Nephron progenitor cell (in vitro differentiated cells): ENCODE results near the gene TRIM44.
A peak's percentile ranks its signal among the peaks of the same experiment; 100 is the strongest.
"Not testable (repeated sequence)": the region's sequence is repeated elsewhere in the genome, so short reads cannot be mapped to it uniquely, and the experiment has no call there.

Source experiments
- DNase-seq: peaks from one replicate; pipeline ENCODE4 v3.0.0; 2021
- H3K27ac Mint-ChIP-seq: 2 replicates; pipeline ENCODE4 v1.8.0; 2021; ENCODE audit warnings: mild to moderate bottlenecking, moderate library complexity, mixed read lengths
- H3K27me3 Mint-ChIP-seq: 2 replicates; pipeline ENCODE4 v1.8.0; 2021; ENCODE audit warnings: mild to moderate bottlenecking, low read depth, mixed read lengths; ENCODE audit not compliant: poor library complexity
- H3K36me3 Mint-ChIP-seq: 2 replicates; pipeline ENCODE4 v1.8.0; 2021; ENCODE audit warnings: low read depth, mixed read lengths
- H3K4me1 Mint-ChIP-seq: 2 replicates; pipeline ENCODE4 v1.8.0; 2021; ENCODE audit warnings: mixed read lengths
- H3K4me3 Mint-ChIP-seq: 2 replicates; pipeline ENCODE4 v1.8.0; 2021; ENCODE audit warnings: mild to moderate bottlenecking, moderate library complexity, mixed read lengths
- H3K9me3 Mint-ChIP-seq: 2 replicates; pipeline ENCODE4 v1.8.0; 2021; ENCODE audit warnings: mild to moderate bottlenecking, moderate library complexity, mixed read lengths
- TF ChIP-seq, protein P1 (sequence below): fragments of 200-600 bp; sonication (generic); IDR thresholded peaks from 2 replicates; pipeline ENCODE4 v1.5.0; 2021; ENCODE audit warnings: antibody characterized with exemption

The TRIM44 gene

DNA sequence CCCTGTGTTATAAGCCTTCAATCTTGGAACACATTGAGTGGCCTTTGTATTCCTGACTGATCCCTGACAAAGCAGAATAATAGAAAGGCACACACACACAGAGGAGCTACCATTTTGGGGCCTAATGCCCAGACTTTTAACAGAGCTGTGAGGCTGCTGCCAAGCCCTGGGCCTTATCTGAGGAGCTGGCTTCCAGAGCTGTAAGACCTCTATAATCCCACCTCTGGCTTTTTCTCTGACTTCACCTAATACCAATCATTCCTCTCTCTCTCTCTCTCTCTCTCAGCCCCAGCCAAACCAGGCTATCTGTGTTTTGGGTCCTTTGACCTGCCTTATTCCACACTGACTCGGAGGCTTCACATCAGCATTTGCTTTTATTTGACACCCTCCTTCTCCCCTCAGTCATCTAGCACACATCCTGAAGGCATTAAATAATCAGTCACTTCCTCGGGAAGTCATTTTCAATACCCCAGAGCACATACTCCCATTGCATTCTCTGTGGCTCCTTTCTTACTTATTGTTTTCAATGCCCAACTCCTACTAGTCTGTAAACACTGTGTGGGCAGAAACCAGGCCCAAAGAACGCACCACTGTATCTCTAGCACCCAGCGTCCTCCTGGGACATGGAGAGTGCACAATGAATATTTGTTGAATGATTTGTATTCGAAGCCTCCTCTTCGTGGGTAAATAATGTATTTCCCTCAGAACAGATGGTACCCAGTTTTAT, 21.2 kb upstream of the TRIM44 start:
- TF ChIP-seq, protein P1, sequence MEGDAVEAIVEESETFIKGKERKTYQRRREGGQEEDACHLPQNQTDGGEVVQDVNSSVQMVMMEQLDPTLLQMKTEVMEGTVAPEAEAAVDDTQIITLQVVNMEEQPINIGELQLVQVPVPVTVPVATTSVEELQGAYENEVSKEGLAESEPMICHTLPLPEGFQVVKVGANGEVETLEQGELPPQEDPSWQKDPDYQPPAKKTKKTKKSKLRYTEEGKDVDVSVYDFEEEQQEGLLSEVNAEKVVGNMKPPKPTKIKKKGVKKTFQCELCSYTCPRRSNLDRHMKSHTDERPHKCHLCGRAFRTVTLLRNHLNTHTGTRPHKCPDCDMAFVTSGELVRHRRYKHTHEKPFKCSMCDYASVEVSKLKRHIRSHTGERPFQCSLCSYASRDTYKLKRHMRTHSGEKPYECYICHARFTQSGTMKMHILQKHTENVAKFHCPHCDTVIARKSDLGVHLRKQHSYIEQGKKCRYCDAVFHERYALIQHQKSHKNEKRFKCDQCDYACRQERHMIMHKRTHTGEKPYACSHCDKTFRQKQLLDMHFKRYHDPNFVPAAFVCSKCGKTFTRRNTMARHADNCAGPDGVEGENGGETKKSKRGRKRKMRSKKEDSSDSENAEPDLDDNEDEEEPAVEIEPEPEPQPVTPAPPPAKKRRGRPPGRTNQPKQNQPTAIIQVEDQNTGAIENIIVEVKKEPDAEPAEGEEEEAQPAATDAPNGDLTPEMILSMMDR = no peak
- DNase-seq = no peak
- Mint-ChIP-seq H3K27me3 (peaks cover 19% of the 10 kb centered on the region), H3K4me1 (peaks cover 30% of the 10 kb centered on the region), H3K4me3 (no peak overlapping the region), H3K9me3 (no peaks in the 10 kb centered on the region), H3K27ac (peak overlapping the region; percentile 1), H3K36me3 (no peaks in the 10 kb centered on the region)

DNA sequence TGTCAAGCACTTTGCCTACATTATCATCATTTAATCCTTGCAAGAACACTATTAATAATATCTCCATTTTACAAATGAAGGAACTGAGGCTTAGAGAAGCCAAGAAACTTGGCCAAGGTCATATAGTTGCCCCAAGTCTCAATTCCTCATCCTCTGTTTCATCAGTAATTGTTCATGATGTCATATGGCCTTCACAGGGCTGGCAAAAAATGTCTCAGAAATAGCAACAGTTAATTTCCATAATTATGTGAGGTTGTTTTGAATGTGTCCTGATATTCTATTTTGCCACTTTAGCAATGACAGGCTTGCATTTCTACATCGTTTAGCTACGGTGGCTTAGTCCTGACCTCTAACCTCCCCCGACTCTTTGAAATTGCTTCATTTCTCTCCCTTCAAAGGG, 20.6 kb upstream of the TRIM44 start:
- Mint-ChIP-seq H3K27ac (peak overlapping the region; percentile 1), H3K9me3 (no peaks in the 10 kb centered on the region), H3K36me3 (no peaks in the 10 kb centered on the region), H3K4me1 (peaks cover 30% of the 10 kb centered on the region), H3K4me3 (no peak overlapping the region), H3K27me3 (peaks cover 16% of the 10 kb centered on the region)
- no peak for DNase-seq
- TF ChIP-seq, protein P1 = no peak

DNA sequence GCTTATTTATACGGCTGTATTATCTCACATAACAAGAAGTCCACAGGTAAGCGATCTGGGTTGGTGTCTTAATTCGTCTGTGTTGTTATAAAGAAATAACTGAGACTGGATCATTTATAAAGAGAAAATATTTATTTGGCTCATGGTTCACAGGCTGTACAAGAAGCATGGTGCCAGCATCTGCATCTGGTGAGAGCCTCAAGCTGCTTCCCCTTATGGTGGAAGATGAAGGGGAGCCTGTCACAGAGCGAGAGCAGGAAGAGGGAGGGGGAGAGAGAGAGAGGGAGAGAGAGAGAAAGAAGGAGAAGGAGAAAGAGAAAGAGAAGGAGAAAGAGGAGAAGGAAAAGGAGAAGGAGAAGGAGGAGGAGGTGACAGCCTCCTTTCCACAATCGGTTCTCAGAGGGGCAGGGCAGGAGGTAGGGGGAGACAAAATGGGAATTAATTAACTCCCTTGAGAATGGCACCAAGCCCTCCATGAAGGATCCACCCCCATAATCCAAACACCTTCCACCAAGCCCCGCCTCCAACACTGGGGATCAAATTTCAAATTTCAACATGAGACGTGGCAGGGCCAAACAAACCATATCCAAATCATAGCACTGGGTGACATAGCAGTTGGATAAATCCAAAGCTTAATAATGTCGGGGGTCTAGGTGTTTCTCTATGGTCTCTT, 15.0 kb upstream of the TRIM44 start:
- TF ChIP-seq, protein P1 = no peak
- Mint-ChIP-seq H3K9me3 (no peaks in the 10 kb centered on the region), H3K4me3 (no peak overlapping the region), H3K36me3 (no peaks in the 10 kb centered on the region), H3K27ac (no peak overlapping the region), H3K27me3 (peaks cover 13% of the 10 kb centered on the region), H3K4me1 (peaks cover 6% of the 10 kb centered on the region)
- DNase-seq = no peak

DNA sequence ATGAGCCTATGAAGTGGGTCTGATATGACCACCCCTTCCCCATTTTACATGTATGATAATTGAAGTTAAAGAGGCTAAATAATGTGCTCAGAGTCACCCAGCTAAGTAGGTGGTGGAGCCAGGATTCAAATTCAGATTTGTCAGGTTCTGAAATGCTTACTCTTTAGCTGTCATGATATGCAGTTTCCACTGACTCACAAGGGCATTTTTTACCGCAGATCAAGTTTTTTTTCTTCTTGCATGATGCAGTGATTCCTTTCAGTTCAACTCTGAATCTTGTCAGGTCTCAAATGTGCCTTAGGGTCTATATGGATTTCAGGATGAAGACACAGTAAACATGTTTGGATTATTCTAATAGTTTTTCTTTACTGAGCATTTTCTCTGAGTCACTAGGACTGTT, 12.6 kb upstream of the TRIM44 start:
- Mint-ChIP-seq H3K27ac (no peak overlapping the region), H3K4me3 (no peak overlapping the region), H3K4me1 (peaks cover 13% of the 10 kb centered on the region), H3K27me3 (peaks cover 19% of the 10 kb centered on the region), H3K36me3 (no peaks in the 10 kb centered on the region), H3K9me3 (no peaks in the 10 kb centered on the region)
- no peak for DNase-seq
- TF ChIP-seq, protein P1 = no peak

DNA sequence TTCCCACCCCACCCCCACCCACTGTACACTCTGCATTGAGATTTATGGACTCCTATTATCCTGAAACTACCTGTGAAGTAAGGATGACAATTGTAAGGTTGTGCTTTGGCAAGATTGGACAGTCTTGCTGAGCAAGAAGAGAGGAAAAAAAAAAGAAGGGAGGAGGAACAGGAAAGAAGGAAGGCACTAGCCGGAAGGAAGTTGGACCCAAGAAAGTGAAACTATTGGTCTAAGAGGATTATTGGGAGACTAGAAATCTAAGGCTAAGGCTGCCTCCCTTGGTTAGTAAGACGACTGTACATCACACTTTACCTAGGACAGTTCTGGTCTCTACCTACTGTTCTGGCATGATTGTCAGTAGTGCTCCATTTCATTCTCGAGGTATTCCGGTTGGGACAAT, 12.1 kb upstream of the TRIM44 start:
- Mint-ChIP-seq H3K4me3 (no peak overlapping the region), H3K36me3 (no peaks in the 10 kb centered on the region), H3K9me3 (no peaks in the 10 kb centered on the region), H3K27me3 (peaks cover 21% of the 10 kb centered on the region), H3K4me1 (peaks cover 17% of the 10 kb centered on the region), H3K27ac (no peak overlapping the region)
- no peak for DNase-seq
- TF ChIP-seq, protein P1 = no peak

DNA sequence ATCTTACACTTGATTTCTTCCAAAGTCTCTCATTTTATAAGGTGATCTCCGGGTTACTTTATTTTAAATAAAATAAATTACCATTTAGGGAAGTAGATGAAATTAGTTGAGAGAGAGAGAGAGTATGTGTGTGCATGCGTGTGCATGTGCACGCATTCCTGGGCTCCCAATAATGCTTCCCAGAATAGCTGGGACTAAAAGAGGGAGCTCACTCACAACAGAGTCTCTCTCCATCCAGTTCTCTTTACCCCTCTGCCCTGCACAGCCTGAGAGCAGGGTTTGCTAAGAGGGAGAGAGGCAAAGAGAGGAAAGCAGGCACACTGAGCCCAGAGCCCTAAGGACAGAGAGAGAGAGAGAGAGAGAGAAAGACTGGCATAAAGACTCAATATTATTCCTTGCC, 11.3 kb upstream of the TRIM44 start:
- Mint-ChIP-seq H3K9me3 (no peaks in the 10 kb centered on the region), H3K4me3 (no peak overlapping the region), H3K36me3 (no peaks in the 10 kb centered on the region), H3K27me3 (peaks cover 26% of the 10 kb centered on the region), H3K27ac (no peak overlapping the region), H3K4me1 (peaks cover 19% of the 10 kb centered on the region)
- TF ChIP-seq, protein P1 = no peak
- no peak for DNase-seq

DNA sequence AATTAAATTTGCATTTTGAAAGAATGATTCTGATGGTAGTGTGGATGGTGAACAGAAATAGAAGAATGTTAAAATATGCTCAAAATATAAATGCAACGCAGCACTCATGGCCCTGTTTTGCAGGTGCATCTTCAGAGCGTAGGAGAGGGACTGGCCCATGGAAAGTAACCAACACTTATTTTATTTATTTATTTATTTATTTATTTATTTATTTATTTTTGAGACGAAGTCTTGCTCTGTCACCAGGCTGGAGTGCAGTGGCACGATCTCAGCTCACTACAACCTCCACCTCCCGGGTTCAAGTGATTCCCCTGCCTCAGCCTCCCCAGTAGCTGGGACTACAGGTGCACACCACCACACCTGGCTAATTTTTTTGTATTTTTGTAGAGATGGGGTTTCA, 9.8 kb upstream of the TRIM44 start:
- not testable (repeated sequence) for DNase-seq, H3K4me3 Mint-ChIP-seq, H3K27ac Mint-ChIP-seq, H3K9me3 Mint-ChIP-seq, H3K36me3 Mint-ChIP-seq
- Mint-ChIP-seq H3K4me1 (peaks cover 19% of the 10 kb centered on the region), H3K27me3 (peaks cover 41% of the 10 kb centered on the region)
